GM19463 (cell line): ENCODE measurements around the gene PPP1R7.

ENCODE experiments used
- ATAC-seq: cut with Tn5 transposase; IDR thresholded peaks from one replicate; pipeline ENCODE4 v1.9.1; 2021; ENCODE audit warnings: mild to moderate bottlenecking, moderate library complexity; ENCODE audit not compliant: unreplicated experiment

Gene PPP1R7

DNA sequence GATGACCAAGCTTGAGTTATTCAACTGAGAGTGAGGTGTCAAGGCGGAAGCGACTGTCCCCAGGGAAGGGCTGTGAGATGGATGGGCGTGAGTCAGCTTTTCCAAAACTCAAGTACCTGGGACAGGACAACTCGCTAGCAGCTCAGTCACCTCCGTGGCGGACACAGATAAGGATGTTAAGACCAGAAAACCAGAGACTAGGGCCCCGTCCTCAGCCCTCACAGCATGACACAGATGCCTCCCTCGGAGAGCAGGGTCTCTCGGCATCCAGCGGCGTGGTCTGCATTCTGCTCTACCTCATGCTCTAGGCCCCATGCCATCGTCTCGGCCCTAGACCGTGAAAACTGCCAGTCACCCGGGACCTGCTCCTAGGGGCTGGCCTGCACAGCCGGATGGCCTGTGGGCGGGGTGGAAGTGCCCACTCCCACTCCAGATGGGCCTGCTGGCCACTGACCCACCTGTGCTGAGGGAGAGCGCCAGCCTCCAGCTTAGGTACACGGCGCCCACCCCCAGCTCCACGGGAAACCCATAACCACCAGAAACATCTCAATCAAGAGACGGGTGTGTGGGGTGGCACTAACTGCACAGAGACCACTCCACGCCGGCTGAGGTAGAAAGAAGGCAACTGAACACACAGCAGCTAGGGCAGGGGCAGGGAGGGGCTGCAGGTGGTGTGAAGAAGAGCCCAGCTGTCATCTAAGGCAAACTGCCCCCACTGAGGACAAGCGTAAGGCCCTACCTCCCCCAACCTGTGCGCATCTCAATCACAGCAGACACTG, 78.0 kb downstream of the PPP1R7 start:
- no peak for ATAC-seq

DNA sequence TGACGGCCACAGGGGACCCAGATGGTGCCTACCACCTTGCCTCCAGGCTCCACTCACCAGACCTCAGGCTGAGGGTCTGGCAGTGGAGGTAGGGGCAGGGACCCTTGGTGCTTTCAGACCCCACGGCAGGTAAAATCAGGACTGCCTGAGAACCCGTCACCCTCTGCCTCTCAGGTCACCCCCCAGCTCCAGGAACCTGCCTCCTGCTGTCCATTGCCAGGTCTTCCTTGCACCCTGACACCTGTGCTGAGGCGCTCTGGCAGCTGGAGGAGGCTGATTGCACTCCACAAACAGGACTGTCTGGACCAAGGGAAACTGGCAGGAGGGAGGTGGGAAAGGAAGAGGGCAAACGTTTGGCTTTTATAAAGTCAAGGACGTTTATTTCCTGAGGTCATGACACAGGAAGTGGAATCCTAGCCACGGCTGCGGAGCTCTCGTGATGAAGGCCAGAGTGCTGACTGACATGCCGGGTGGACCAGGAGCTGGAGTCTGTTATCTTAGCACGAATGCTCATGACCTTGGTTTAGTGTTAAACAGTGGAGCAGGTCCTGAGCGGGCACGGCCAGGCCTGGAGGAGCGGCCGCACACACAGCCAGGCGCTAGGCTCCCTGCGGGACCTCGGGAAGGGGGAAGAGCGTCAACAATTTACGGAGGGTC, 78.7 kb downstream of the PPP1R7 start:
- ATAC-seq = no peak

DNA sequence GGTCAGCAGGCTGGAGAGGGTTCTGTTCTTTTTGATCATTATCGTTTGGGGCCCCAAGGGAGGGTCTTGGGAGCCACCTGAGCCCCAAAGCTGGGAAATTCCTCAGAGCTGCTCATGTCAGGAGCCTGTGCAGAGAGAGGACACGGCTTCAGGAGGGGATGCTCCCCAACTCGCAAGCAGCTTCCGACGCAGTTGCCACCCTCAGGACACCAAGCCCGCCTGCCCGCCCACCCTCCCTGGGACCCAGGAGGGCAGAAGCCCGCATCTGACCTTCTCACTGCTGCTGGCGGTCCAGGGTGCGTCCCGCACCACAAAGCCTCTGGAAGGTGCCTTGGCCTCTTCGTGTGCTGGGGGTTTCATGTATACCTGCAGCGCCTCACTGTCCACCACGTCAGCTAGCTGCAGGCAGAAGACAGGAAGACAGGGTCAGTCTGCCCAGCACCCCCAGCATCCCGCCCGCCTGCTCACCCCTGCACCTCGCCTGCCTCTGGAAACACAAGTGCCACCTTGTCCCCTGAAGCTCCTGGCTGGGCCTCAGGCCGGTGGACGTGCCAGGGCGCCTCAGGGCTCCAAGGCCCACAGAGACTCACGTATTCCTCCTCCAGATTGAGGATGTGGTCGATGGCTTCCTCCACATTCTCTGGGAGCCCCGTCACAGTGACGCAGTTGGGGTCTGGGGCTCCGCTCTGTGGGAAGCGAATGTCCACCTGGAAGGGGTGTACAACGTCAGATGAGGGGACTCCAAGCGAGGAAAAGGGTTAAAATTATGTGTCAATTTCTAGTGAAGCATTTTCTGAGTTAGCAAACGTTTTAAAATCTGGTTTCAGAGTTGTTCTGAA, 79.5 kb downstream of the PPP1R7 start:
- ATAC-seq = no peak

DNA sequence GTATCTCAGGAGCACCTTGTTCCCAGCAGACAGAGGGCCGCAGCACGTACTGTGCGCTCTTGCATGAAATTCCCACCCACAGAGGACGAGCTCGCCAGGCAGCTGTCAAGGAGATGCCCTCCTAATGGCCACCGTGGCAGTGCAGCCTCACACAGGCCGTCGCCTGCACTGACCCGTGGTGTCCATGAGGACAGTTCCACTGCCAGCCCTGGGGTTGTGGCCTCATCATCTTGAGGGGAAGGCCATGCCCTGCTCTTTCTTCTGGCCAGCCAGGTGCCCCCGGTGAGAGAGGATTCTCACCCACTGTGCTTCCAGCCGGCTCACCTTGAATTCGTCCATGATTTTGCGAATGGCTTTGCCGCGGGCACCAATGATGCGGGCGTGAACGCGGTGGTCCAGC, 80.2 kb downstream of the PPP1R7 start:
- no peak for ATAC-seq

DNA sequence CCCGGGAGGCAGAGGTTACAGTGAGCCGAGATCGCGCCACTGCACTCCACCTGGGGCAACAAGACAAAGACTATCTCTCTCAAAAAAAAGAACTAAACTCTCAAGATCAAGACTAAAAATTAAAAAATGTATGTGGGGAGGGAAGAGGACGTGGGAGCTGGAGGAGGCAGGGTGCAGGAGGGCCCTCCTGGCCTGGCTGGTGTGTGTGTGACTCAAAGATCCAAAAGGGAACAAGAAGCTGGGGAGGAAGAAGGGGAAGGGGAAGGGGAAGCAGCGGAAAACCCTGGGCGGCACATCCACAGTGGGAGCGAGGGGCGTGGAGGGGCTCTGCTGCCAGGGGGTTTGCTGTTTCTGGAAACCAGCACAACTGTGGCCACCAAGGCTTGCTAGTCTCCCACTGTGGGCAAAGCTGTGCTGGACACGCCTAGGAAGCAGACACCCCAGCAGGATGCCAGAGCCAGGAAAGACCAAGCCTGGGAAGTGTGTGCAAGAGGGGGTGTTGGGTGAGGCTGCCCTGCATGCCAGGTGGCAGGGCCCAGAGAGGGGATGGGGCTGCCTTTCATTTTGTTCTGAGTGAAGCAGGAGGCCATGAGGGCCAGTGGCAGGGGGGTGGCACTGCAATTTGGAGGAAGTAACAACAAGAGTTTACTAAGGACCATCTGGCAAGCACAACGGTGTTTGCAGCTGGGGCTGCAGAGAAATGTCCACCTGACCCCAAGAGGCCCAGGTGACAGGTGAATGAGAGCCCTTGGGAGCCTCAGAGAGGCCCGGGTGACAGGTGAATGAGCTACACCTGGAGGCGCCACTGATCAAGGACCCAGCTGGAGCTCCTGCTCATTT, 82.7 kb downstream of the PPP1R7 start:
- no peak for ATAC-seq
